GM21423 (cell line): ENCODE measurements around the gene FXYD2.

Experiments
- ATAC-seq: cut with Tn5 transposase; IDR thresholded peaks from one replicate; pipeline ENCODE4 v1.9.1; 2021; ENCODE audit warnings: mild to moderate bottlenecking, moderate library complexity; ENCODE audit not compliant: unreplicated experiment

FXYD2 gene

DNA sequence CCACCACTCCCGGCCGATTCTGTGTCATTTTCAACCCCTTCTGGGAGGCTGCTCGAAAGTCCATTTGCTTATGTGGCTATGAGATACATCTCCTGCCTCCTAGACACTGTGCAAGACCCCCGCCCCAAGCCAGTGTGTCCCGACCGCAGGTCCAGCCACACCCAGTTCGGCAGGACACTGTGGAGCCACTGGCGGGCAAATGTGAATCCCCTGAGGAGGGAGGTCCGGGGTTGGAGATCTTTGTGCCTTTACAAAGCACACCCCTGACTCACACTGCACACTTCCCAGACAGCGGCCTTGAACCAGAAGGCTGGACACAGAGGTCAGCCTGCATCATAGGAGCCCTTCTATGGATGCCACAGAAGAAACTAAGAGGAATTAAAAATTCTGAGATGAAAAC, 34.5 kb upstream of the FXYD2 start:
- no peak for ATAC-seq

GRCh38 chr11:117857734-117858414, 33.3 kb upstream of the FXYD2 start:
- ATAC-seq: no peak

DNA sequence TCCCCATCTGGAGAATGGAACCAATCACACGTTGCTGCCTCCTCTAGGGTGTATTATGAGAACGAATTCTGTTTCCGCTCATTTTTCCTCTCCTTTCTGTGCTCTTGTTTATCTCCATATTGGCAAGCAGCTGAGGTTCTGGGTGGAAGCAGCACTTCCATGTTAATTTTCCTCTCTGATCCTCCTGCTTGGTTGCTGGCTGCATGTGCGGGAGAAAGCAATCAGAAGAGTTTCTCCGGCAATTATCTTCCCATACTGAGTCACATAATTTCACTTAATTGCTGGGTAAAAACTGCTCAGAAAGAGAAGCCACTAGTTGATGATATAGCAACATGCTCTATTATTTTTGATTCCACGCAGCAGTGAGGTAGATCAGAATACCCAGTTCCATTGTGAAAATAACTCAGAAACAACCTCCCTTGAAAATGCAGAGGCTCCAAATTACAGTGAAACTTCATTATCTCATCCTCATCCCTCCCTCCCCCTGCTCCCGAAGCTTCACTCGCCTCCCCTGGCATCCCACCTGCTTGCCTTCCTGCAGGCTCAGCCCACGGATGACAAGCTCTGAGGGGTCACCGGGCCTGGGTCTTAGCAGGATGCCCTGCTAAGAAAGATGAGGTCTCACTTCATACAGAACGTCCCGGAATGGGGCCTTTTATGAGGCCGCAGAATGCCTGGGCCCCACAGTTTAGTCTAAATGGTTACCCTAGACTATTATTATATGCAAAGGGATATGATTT, 31.5 kb upstream of the FXYD2 start:
- ATAC-seq: no peak

DNA sequence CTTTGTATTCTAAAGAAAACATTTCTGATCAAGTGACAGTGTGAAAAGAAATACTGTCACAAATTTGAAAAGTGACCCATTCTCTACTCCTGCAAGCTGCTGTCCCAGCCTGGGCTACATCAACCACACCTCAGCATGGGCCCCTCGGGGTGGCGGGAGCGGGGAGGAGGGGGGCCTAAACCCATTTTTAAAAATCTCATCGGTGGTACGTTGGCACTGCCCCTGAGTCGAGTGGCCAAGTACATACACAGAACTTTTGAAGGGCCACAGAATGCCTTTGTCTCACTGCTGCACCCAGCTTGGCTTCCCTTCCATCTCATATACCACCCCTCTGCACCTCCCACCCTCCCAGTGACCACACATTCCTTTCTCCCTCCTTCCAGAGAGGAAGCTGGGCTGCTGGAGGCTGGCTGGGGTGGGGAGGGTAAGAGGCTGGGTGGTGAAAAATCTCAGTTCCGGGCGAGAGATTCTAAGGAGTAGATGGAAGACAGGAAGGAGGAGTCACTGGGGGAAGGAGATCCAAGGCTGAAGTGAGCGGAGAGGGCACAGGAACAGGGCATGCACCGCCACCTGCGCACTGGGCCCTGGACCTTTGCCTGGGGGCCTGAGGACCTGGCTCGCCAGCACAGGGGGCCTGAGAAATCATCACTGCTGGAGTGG, 30.8 kb upstream of the FXYD2 start:
- ATAC-seq: no peak

- ATAC-seq: no peak
These were observed 27.8 kb upstream of the FXYD2 start for GRCh38 chr11:117852309-117852708.

- ATAC-seq: no peak
These were observed 27.3 kb upstream of the FXYD2 start for GRCh38 chr11:117851852-117852251.

DNA sequence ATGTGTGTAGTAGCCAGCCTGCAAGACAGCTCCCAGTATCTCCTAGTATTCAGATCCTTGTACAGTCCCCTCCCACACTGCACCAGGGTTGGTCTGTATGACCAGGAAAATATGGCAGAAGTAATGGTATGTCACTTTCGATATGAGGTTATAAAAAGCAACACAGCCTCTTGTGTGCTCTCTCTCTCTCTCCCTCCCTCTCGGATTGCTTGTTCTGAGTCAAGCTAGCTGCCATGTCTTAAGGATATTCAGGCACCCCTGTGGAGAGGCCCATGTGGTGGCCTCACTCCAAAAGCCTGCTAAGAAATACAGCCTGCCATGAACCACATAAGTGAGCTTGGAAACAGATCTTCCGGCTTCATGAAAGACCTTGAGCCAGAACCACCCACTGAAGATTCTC, 26.6 kb upstream of the FXYD2 start:
- no peak for ATAC-seq

DNA sequence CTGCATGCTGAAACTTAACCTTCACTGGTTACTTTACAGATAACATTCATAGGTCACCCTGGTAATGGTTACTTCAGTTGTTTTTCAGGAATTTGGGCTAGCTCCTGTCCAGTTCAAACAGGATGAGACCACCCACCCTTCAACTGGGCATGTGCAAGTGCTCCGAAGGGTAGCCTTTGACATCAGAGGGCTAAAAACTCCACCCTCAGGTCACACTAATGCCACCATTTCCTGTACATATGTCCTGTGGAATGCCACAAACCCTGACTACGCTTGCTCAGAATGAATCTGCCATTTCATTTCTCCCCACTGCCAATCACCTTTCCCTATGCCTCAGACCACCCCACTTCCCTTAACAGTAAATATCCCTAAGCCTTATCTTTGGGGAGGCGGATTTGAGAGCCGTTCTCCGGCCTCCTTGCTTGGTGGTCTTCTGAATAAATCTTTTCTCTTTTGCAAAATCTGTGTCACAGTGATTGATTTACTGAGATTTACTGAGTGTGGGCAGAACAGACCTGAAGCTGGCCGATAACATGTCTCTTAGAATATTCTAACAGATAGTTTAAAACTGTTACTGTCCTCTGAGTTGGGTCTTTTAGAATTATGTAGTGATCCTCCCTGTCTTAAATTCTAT, 25.4 kb upstream of the FXYD2 start:
- ATAC-seq: no peak

- no peak for ATAC-seq
These were observed 19.3 kb upstream of the FXYD2 start for GRCh38 chr11:117843666-117844484.

- no peak for ATAC-seq
These were observed 17.8 kb upstream of the FXYD2 start for GRCh38 chr11:117842131-117842941.

GRCh38 chr11:117841551-117842031, 17.0 kb upstream of the FXYD2 start:
- no peak for ATAC-seq

- ATAC-seq: no peak
These were observed 16.5 kb upstream of the FXYD2 start for GRCh38 chr11:117840881-117841550.

DNA sequence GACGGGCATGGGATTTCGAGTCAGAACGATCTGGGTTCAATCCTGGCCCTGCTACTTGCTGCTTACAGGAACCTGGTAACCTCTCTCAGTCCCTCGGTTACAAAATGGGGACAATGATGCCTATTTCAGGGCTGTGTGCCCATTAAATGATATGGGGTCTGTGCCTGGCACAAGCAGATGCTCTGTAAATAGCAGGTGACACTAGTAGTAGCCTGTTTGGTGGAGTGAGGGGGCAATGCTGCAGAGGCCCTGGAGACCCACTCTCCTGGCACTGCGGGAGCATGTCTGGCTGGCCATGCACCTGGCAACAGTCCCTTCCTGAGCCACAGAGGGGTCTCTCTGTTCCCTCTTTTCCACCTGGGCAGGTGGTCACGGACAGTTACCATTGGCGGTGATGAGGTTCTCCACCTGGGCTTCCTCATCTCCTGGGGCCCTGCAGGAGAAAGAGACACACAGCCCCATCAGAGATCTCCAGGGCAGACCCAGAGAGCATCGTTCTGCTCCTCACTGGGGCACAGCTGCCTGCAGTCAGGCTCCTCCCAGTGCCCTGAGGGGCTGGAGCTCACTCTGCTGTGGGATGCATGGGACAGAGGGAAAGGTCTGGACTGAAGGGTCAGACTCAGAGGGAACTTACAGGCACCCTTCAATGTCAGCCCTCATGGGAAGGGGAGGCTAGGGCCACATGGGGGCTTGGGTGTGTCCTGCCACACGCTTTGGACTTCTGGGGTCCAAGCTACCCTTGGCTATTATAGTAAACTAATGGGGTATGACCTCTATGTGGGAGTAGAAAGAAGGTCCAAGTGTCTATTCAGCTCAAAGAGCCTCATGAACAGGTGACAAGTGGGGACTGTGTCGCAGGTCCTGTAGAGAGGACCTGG, 15.6 kb upstream of the FXYD2 start:
- ATAC-seq: no peak

DNA sequence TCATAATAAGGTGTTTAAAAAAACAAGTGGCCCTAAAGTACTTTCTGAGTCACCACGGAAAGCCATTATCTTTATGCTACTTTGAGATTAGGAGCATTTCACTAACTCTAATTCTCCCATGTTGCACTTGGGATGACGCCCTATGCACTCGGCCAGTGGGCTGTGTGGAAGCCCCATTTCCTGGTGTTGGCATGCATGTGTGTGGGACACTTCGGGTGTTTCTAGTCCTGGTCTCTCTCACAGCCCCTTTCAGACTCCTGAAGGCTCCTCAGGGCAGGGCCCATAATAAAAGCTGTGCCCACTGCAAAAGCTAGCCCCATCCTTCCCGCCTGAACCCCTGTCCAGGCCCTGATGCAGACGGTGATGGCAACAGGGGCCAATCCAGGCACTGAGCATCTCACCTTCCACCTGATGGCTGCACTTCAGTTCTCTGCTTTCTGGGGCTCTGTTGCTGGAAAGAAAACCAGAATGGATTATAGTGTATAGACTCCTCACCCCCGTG, 14.9 kb upstream of the FXYD2 start:
- ATAC-seq: no peak

- no peak for ATAC-seq
These were observed 14.4 kb upstream of the FXYD2 start for GRCh38 chr11:117838901-117839300.

DNA sequence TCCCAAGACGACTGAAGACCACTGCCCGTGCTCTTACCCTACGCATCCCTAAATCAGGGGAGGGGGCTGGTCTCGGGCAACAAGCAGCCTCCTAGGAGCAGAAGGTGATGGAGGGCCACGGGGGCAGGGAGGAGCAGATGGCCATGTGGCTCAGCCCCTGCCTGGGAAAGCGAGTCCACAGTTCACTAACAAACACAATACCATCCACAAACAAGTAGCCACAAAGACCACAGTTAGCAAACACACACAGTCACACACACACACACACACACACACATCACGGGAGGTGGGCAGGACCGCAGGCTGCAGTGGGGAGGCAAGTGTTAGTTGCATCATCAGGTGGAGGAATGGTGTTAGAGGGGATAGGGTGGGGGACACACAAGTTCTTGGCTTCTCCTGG, 13.2 kb upstream of the FXYD2 start:
- ATAC-seq: no peak

GRCh38 chr11:117837070-117837776, 12.7 kb upstream of the FXYD2 start:
- no peak for ATAC-seq
